ENCODE data around the gene ARHGAP30.

ARHGAP30 gene

GRCh38 chr1:161089938-161090337 is 20.2 kb upstream of the ARHGAP30 start:
- no peak for DNase-seq (ENCODE audit: low read depth in 1 of 2, low spot score in 1 of 2)

- DNase-seq (ENCODE audit: low read depth in 1 of 2, low spot score in 1 of 2): no peak
Observed at GRCh38 chr1:161089251-161089924, 19.7 kb upstream of the ARHGAP30 start, which contains the start of gene NECTIN4. TSS of gene NECTIN4 (minus strand) at chr1:161089558. CDS start at chr1:161089296, 262 bp downstream.

GRCh38 chr1:161088587-161089110 is 19.0 kb upstream of the ARHGAP30 start:
- no peak for DNase-seq (ENCODE audit: low read depth in 1 of 2, low spot score in 1 of 2)

- no peak for DNase-seq (ENCODE audit: low read depth in 1 of 2, low spot score in 1 of 2)
Observed at GRCh38 chr1:161086457-161086856, 16.8 kb upstream of the ARHGAP30 start.

GRCh38 chr1:161085165-161085564 is 15.5 kb upstream of the ARHGAP30 start:
- no peak for DNase-seq (ENCODE audit: low read depth in 1 of 2, low spot score in 1 of 2)

- DNase-seq (ENCODE audit: low read depth in 1 of 2, low spot score in 1 of 2): no peak
Observed at GRCh38 chr1:161084597-161084988, 14.9 kb upstream of the ARHGAP30 start.

GRCh38 chr1:161083748-161084596 is 14.3 kb upstream of the ARHGAP30 start:
- no peak for DNase-seq (ENCODE audit: low read depth in 1 of 2, low spot score in 1 of 2)

- no peak for DNase-seq (ENCODE audit: low read depth in 1 of 2, low spot score in 1 of 2)
Observed at GRCh38 chr1:161082996-161083747, 13.5 kb upstream of the ARHGAP30 start.

- DNase-seq (ENCODE audit: low read depth in 1 of 2, low spot score in 1 of 2): no peak
Observed at GRCh38 chr1:161082483-161082882, 12.8 kb upstream of the ARHGAP30 start.

- no peak for DNase-seq (ENCODE audit: low read depth in 1 of 2, low spot score in 1 of 2)
Observed at GRCh38 chr1:161081519-161081918, 11.8 kb upstream of the ARHGAP30 start.

GRCh38 chr1:161080441-161081405 is 11.0 kb upstream of the ARHGAP30 start:
- DNase-seq (ENCODE audit: low read depth in 1 of 2, low spot score in 1 of 2): no peak

GRCh38 chr1:161079436-161080110 is 9.9 kb upstream of the ARHGAP30 start:
- no peak for DNase-seq (ENCODE audit: low read depth in 1 of 2, low spot score in 1 of 2)

GRCh38 chr1:161077426-161077825 is 7.7 kb upstream of the ARHGAP30 start:
- no peak for DNase-seq (ENCODE audit: low read depth in 1 of 2, low spot score in 1 of 2)

- no peak for DNase-seq (ENCODE audit: low read depth in 1 of 2, low spot score in 1 of 2)
Observed at GRCh38 chr1:161076410-161076809, 6.7 kb upstream of the ARHGAP30 start.

GRCh38 chr1:161074676-161075368 is 5.1 kb upstream of the ARHGAP30 start:
- no peak for DNase-seq (ENCODE audit: low read depth in 1 of 2, low spot score in 1 of 2)

- no peak for DNase-seq (ENCODE audit: low read depth in 1 of 2, low spot score in 1 of 2)
Observed at GRCh38 chr1:161073474-161074121, 3.9 kb upstream of the ARHGAP30 start.

- no peak for DNase-seq (ENCODE audit: low read depth in 1 of 2, low spot score in 1 of 2)
Observed at GRCh38 chr1:161072751-161073449, 3.2 kb upstream of the ARHGAP30 start.

GRCh38 chr1:161071886-161072371 is 2.2 kb upstream of the ARHGAP30 start:
- DNase-seq (ENCODE audit: low read depth in 1 of 2, low spot score in 1 of 2): no peak

Data from activated CD4-positive, alpha-beta T cell treated with anti-CD3 and anti-CD28 coated beads, Interleukin-2, amount 50 U/mL, for 24 hours (primary cell).